HG03064 (cell line): ENCODE results near the gene SLC12A8.

Experiments used
- ATAC-seq: cut with Tn5 transposase; IDR thresholded peaks from one replicate; pipeline ENCODE4 v1.9.1; 2021; ENCODE audit warnings: low read depth; ENCODE audit not compliant: unreplicated experiment

SLC12A8 gene

GRCh38 chr3:125188955-125189354, 23.6 kb downstream of the SLC12A8 start:
- ATAC-seq = no peak

- no peak for ATAC-seq
Observed at GRCh38 chr3:125187599-125187910, 25.0 kb downstream of the SLC12A8 start.

GRCh38 chr3:125186800-125187598, 25.5 kb downstream of the SLC12A8 start:
- ATAC-seq = no peak

- no peak for ATAC-seq
Observed at GRCh38 chr3:125186261-125186787, 26.2 kb downstream of the SLC12A8 start.

GRCh38 chr3:125185805-125186204, 26.7 kb downstream of the SLC12A8 start:
- ATAC-seq = no peak

GRCh38 chr3:125179884-125180240, 32.7 kb downstream of the SLC12A8 start:
- no peak for ATAC-seq

- ATAC-seq = no peak
Observed at GRCh38 chr3:125179143-125179883, 33.2 kb downstream of the SLC12A8 start.

GRCh38 chr3:125177746-125178145, 34.8 kb downstream of the SLC12A8 start:
- ATAC-seq = no peak

GRCh38 chr3:125175295-125176078, 37.1 kb downstream of the SLC12A8 start:
- no peak for ATAC-seq

- no peak for ATAC-seq
Observed at GRCh38 chr3:125172346-125172745, 40.2 kb downstream of the SLC12A8 start.

- no peak for ATAC-seq
Observed at GRCh38 chr3:125168711-125169393, 43.7 kb downstream of the SLC12A8 start.

- no peak for ATAC-seq
Observed at GRCh38 chr3:125166599-125167136, 45.9 kb downstream of the SLC12A8 start.

GRCh38 chr3:125165948-125166553, 46.5 kb downstream of the SLC12A8 start:
- ATAC-seq = no peak

- ATAC-seq = no peak
Observed at GRCh38 chr3:125165189-125165947, 47.2 kb downstream of the SLC12A8 start.

GRCh38 chr3:125163739-125164601, 48.6 kb downstream of the SLC12A8 start:
- ATAC-seq = no peak

GRCh38 chr3:125161607-125162219, 50.8 kb downstream of the SLC12A8 start:
- ATAC-seq = no peak

- no peak for ATAC-seq
Observed at GRCh38 chr3:125160606-125161371, 51.8 kb downstream of the SLC12A8 start.
